NCI-H524 treated with DMSO at 0.1 percent for 48 hours (cell line): ENCODE results near the gene BCL7C.
"Not testable (repeated sequence)": the region's sequence is repeated elsewhere in the genome, so short reads cannot be mapped to it uniquely, and the experiment has no call there.

Source experiments
- DNase-seq: peaks from one replicate; lab custom pipeline; 2025; lab: John Stamatoyannopoulos, UW

BCL7C gene

GRCh38 chr16:30893744-30894539 lies at the start of gene BCL7C:
TSS of gene BCL7C (minus strand) at chr16:30894077. CDS start at chr16:30893944, 133 bp downstream.
- peak; percentile 33 for DNase-seq

- DNase-seq: no peak
Observed at GRCh38 chr16:30942426-30942806, 48.5 kb upstream of the BCL7C start.

GRCh38 chr16:30941600-30942425 lies 47.9 kb upstream of the BCL7C start:
- no peak for DNase-seq

GRCh38 chr16:30939571-30939970 lies 45.7 kb upstream of the BCL7C start:
- not testable (repeated sequence) for DNase-seq

- no peak for DNase-seq
Observed at GRCh38 chr16:30937692-30938091, 43.8 kb upstream of the BCL7C start.

GRCh38 chr16:30934827-30935557 lies 41.1 kb upstream of the BCL7C start:
- DNase-seq: no peak

- no peak for DNase-seq
Observed at GRCh38 chr16:30931068-30931650, 37.3 kb upstream of the BCL7C start.

GRCh38 chr16:30930160-30930571 lies 36.3 kb upstream of the BCL7C start:
- DNase-seq: no peak

- DNase-seq: no peak
Observed at GRCh38 chr16:30929167-30929566, 35.3 kb upstream of the BCL7C start.

- no peak for DNase-seq
Observed at GRCh38 chr16:30928390-30928789, 34.5 kb upstream of the BCL7C start.

GRCh38 chr16:30927789-30928378 lies 34.0 kb upstream of the BCL7C start:
- DNase-seq: peak; percentile 71

- DNase-seq: no peak
Observed at GRCh38 chr16:30926937-30927788, 33.3 kb upstream of the BCL7C start.

- no peak for DNase-seq
Observed at GRCh38 chr16:30925995-30926811, 32.3 kb upstream of the BCL7C start.

- no peak for DNase-seq
Observed at GRCh38 chr16:30925632-30925987, 31.7 kb upstream of the BCL7C start.

GRCh38 chr16:30924913-30925631 lies 31.2 kb upstream of the BCL7C start:
- DNase-seq: no peak

- no peak for DNase-seq
Observed at GRCh38 chr16:30924076-30924912, 30.4 kb upstream of the BCL7C start.

- DNase-seq: no peak
Observed at GRCh38 chr16:30923554-30924075, 29.7 kb upstream of the BCL7C start, which contains the start of gene FBXL19. TSS of gene FBXL19 (plus strand) at chr16:30923572. CDS start at chr16:30925755, 2,183 bp downstream.

- peak; percentile 100 for DNase-seq
Observed at GRCh38 chr16:30922960-30923535, 29.2 kb upstream of the BCL7C start.
